NCI-H1417 treated with DMSO at 0.1 percent for 48 hours (cell line): Measurements from ENCODE around the gene AEN.

Experiments used
- DNase-seq: peaks from one replicate; lab custom pipeline; 2025; lab: John Stamatoyannopoulos, UW

Gene AEN

GRCh38 chr15:88664151-88664778 is 43.1 kb downstream of the AEN start:
- no peak for DNase-seq

- DNase-seq: no peak
These were observed 53.5 kb downstream of the AEN start for GRCh38 chr15:88674661-88675060.

DNA sequence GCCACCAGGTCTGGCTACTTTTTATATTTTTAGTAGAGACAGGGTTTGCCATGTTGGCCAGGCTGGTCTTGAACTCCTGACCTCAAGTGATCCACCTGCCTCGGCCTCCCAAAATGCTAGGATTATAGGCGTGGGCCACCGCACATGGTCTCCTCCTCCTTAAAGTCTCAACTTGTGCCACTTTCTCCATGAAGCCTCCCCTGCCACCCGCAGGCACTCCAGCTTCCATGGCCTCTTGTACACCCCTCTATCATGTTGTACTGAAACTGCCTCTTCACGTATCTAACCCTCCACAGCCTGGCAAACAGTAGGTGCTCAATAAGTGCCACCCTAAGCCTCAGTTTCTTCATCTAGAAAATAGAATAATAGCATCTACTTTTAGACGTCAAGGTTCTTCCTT is 57.6 kb downstream of the AEN start:
- no peak for DNase-seq

DNA sequence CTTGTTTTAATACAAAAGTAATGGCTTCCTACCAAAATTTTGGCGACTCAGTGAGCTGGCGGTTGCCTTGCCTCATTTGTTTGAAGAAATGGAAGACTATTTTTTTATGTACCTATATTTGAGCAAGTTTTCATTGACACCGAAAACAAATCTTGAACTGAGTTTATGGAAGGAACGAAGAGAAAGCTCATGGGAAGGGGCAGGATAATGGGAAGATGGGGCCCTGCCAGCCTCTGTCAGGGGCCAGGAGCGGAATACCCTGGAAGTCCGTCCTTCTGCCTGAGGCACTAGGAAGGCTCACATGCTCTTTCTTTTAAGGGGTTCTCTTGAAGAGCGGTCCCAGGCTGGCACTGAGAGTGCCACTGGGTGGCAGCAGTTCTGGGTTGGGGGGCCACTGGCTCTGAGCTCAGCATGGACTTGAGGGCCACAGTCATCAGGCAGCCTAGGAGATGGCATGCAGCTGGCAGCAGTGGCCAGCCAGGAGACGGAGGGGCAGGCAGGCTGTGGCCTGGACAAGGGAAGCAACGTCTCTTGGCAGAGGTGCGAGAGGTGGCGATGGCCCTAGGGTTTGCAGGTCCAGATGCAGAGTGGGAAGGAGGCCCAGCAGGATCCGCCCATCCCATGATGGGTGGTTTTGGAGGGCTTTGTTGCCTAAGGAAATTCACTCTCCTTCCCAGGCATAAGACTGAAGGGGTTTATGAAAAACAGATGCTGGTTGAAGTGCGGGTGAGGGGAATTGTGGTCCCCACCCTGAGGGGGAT is 59.3 kb downstream of the AEN start:
- DNase-seq: no peak

- no peak for DNase-seq
These were observed 60.6 kb downstream of the AEN start for GRCh38 chr15:88681610-88682221.
